ENCODE data around the gene RAB3IL1.

RAB3IL1 gene

DNA sequence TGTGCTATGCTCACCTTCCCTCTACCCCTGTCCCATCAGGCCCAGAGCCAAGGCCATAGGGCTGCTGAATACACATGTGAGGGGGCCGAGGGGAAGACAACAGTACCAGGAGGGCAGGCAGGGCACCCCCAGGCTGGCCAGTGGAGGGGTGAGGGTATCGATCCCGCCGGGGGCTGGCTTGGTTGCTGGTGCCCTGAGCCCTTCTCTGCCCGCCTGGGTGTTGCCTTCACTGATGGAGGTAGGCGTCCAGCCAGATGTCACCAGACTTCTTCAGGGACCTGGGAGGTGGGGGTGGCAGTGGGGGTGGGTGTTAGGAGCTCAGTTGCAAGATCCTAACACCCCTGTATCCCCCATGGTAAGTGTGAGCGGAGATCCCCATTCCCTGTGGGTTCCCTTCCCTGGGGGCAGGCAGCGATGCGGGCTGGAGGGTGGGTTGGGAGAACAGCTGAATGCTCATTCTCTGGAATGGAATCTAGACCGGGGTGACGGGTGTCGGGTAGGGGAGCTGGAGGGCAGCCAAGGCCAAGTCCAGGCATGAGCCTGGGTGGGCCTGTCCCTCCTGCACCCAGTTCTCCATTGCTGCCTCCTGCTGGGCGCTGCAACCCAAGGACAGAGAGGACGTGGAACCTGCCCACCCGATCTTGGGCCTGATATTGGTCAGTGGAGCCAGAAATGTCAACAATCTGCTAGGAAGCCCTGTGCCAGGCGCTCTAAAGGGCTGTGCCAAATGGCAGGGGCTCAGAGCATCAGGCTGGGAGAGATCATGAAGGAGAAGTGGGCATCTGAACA, 43.6 kb downstream of the RAB3IL1 start:
- no peak for DNase-seq (ENCODE audit: insufficient read length, low spot score)
- FAIRE-seq: no peak
- no peak for TF ChIP-seq POLR2A (IDR thresholded peaks at IDR 0.05; ENCODE audit: low read depth, low read length)

- no peak for FAIRE-seq
- TF ChIP-seq POLR2A (IDR thresholded peaks at IDR 0.05; ENCODE audit: low read depth, low read length): no peak
These were observed 44.3 kb downstream of the RAB3IL1 start for GRCh38 chr11:61872935-61873565.

DNA sequence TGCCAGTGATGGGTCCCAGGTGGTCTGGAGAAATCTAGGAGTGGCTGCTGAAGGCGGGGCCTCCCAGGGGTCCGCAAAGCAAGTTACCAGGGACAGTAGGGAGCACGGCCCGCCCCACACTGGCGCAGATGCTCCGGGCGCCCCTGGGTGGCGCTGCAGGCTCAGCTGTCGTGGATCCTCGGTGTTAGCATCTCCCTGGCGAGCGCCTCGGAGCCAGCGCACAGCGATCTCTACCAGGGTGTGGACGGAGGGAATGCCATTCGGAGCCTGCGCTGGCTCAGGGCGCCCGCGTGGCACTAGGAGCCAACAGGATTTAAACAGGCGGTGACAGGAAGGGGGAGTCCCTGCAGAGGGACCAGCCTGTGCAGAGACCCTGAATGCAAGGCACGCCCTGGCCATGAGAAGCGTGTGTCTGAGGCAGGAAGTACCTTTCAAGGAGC, 46.2 kb downstream of the RAB3IL1 start:
- DNase-seq (ENCODE audit: insufficient read length, low spot score) (peak; percentile 94), FAIRE-seq (no peak)
- TF ChIP-seq POLR2A (IDR thresholded peaks at IDR 0.05; ENCODE audit: low read depth, low read length): 0 out of 2 replicates have a peak, but pooled peaks have one; percentile 28

More at GRCh38 chr11:61872935-61873565, 44.3 kb downstream of the RAB3IL1 start:
- DNase-seq (ENCODE audit: insufficient read length, low spot score): no peak

- no peak for TF ChIP-seq POLR2A (IDR thresholded peaks at IDR 0.05; ENCODE audit: low read depth, low read length)
- DNase-seq (ENCODE audit: insufficient read length, low spot score) (no peak), FAIRE-seq (no peak)
These were observed 46.8 kb downstream of the RAB3IL1 start for GRCh38 chr11:61870541-61871031.

GRCh38 chr11:61869708-61870451, 47.5 kb downstream of the RAB3IL1 start:
- no peak for DNase-seq (ENCODE audit: insufficient read length, low spot score)
- no peak for FAIRE-seq
- no peak for TF ChIP-seq POLR2A (IDR thresholded peaks at IDR 0.05; ENCODE audit: low read depth, low read length)

DNA sequence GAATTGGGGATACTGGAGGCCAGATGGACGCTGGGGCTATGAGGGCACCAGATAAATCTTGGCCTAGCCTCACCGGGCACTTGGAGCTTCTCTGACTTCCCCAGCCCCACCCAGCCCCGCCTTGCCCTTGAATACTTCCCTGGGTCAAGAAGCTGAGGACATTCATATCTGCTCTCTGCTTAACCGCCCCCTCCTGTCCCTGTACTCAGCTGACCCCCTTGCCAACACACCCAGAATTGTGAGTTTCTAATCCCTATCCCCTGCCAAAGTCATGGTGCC, 48.0 kb downstream of the RAB3IL1 start:
- DNase-seq (ENCODE audit: insufficient read length, low spot score): no peak
- FAIRE-seq: no peak
- TF ChIP-seq POLR2A (IDR thresholded peaks at IDR 0.05; ENCODE audit: low read depth, low read length): no peak

DNA sequence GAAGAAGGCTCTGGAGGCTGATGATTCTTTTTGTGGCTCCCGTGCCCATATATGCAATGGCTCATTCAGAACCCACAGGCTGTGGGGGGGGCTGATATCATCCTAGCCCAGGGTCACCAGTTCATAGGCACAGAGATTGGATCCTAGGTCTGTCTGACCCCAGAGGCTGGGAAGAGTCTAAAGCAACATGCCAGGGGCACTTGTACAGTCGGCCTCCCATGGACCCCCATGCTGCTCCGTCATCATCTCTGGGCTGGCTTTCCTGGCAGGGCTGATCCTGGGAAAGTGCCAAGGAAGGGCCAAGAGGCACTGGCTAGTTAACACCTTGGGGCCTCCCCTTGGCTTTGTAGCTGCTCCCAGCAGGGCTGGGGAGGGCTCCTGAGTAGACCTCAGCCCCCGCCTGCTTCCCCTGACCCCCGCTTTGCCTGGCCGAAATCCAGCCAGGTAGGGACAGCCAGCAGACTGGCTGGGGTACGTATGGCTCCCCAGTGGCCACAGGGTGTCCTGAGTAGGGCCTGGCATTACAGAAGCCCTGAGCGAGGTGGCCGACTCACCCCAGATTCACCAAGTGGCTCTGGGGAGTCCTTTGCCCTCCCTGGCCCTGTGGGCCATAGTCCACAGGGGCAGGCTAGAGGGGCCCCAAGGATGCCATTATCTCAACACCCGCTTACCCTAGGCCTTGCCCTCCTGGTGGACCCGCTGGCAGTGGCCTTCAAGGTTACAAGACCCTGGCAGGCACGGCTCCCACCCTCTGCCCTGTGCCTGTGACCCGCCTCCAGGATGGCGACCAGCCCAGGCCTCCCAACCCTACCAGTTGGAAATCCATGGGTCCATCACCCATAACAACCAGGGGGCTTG, 48.6 kb downstream of the RAB3IL1 start:
- FAIRE-seq: no peak
- no peak for DNase-seq (ENCODE audit: insufficient read length, low spot score)
- no peak for TF ChIP-seq POLR2A (IDR thresholded peaks at IDR 0.05; ENCODE audit: low read depth, low read length)

- no peak for TF ChIP-seq POLR2A (IDR thresholded peaks at IDR 0.05; ENCODE audit: low read depth, low read length)
- FAIRE-seq: no peak
- no peak for DNase-seq (ENCODE audit: insufficient read length, low spot score)
These were observed 50.4 kb downstream of the RAB3IL1 start for GRCh38 chr11:61866958-61867343.

GRCh38 chr11:61866231-61866957, 51.0 kb downstream of the RAB3IL1 start:
- no peak for DNase-seq (ENCODE audit: insufficient read length, low spot score)
- no peak for FAIRE-seq
- no peak for TF ChIP-seq POLR2A (IDR thresholded peaks at IDR 0.05; ENCODE audit: low read depth, low read length)

DNA sequence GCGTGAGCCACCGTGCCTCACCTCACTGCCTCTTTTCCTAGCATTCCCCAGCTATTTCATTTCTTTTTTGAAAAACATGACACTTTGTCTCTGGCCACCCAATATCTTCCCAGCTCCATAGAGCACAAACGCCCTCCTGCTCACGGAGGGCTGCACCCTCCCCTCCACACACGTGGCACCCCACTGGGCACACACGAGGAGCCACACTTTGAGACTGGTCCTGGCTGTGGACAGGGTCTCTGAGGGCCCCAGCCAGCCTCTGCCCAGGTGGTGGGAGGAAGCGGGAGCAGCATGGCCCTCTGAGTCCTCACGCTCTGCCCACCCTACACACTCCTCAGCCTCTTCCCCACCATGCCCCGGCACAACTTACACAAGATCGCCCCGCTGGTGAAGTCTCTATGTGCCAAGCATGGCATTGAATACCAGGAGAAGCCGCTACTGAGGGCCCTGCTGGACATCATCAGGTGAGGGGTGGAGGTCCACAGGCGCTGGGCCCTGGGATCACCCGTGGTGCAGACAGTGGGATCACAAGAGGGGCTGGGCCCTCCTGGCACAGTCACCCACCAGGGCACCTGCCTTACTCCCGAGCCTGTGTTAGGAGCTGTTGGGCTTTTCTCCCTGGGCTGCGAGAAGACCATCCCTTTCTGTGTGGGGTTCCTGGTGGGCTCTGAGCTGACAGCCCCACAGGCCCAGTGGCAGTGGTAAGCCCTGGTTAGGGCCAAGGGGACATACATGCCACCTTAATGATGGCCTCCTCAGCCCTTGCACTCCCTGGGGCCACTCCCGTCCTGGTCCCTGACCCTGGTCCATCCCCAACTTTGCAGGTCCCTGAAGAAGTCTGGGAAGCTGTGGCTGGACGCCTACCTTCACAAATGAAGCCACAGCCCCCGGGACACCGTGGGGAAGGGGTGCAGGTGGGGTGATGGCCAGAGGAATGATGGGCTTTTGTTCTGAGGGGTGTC, 52.3 kb downstream of the RAB3IL1 start:
- DNase-seq (ENCODE audit: insufficient read length, low spot score) (no peak), FAIRE-seq (no peak)
- no peak for TF ChIP-seq POLR2A (IDR thresholded peaks at IDR 0.05; ENCODE audit: low read depth, low read length)

DNA sequence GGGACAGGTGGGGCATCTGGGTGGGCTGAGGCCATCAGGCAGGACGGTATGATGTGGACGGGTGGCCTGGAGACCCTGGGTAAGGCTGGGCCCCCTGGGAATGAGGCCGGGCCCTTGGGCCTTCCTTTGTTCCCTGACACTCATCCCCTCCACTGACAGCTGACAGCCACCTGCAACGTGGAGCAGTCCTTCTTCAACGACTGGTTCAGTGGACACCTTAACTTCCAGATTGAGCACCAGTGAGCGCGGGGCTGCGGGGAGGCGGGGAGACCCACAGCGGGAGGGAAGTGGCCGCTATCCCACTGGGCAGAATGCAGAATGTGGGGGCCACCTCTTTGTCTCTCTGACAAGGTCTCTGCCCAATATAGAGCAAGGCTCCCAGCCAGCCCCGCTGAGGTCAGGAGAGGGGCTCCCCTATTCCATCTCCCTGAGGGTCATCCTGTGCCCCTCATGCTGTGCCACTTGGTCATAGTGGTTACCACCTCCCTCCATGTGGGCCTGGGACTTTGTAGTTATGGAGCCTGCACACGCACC, 53.8 kb downstream of the RAB3IL1 start:
- DNase-seq (ENCODE audit: insufficient read length, low spot score) (no peak), FAIRE-seq (no peak)
- no peak for TF ChIP-seq POLR2A (IDR thresholded peaks at IDR 0.05; ENCODE audit: low read depth, low read length)
